ENCODE measurements around the gene TAS2R39. TPM values are rescaled to one million over a fixed set of nuclear protein-coding genes. Genes with fewer than 3 reads are reported as not detected.
"Not testable (repeated sequence)": the region's sequence is repeated elsewhere in the genome, so short reads cannot be mapped to it uniquely, and the experiment has no call there.

Gene TAS2R39
- total RNA-seq = not detected
- long read RNA-seq = 0 reads

- TF ChIP-seq CTCF (IDR thresholded peaks at IDR 0.05; ENCODE audit: borderline replicate concordance) = no peak
- no peak for DNase-seq
- H3K4me1 ChIP-seq = no peaks in the 10 kb centered on the region
- peaks cover 31% of the 10 kb centered on the region for H3K9me3 ChIP-seq (replicated peaks)
- intact Hi-C loops (cut with micrococcal nuclease) = no loop called here
- H3K27me3 ChIP-seq (ENCODE audit: low read depth) = no peaks in the 10 kb centered on the region
- H3K36me3 ChIP-seq = no peaks in the 10 kb centered on the region
- H3K27ac ChIP-seq (replicated peaks) = no peak within 1 kb of the TSS
- no peak within 1 kb of the TSS for H3K4me3 ChIP-seq
Observed at GRCh38 chr7:143183024-143183423, at the start of gene TAS2R39. Gene TAS2R39, plus strand, starts transcription at chr7:143183419. Its CDS starts 0 bp downstream, at chr7:143183419.

- peaks cover 16% of the 10 kb centered on the region for H3K9me3 ChIP-seq (replicated peaks)
- intact Hi-C loops (cut with micrococcal nuclease) = no loop called here
- DNase-seq = no peak
- no peaks in the 10 kb centered on the region for H3K36me3 ChIP-seq
- H3K27ac ChIP-seq (replicated peaks) = peak overlapping the region; percentile 56
- no peak for TF ChIP-seq CTCF (IDR thresholded peaks at IDR 0.05; ENCODE audit: borderline replicate concordance)
- no peaks in the 10 kb centered on the region for H3K4me1 ChIP-seq
- no peak overlapping the region for H3K4me3 ChIP-seq
- H3K27me3 ChIP-seq (ENCODE audit: low read depth) = no peaks in the 10 kb centered on the region
Observed at GRCh38 chr7:143147070-143147469, 36.1 kb upstream of the TAS2R39 start.

GRCh38 chr7:143148050-143148449 is 35.2 kb upstream of the TAS2R39 start:
- Histone ChIP-seq H3K27me3 (ENCODE audit: low read depth) (no peaks in the 10 kb centered on the region), H3K36me3 (no peaks in the 10 kb centered on the region), H3K4me3 (no peak overlapping the region), H3K9me3 (replicated peaks) (peaks cover 16% of the 10 kb centered on the region), H3K27ac (replicated peaks) (peak overlapping the region; percentile 56), H3K4me1 (no peaks in the 10 kb centered on the region)
- no peak for DNase-seq
- TF ChIP-seq CTCF (IDR thresholded peaks at IDR 0.05; ENCODE audit: borderline replicate concordance) = no peak
- intact Hi-C loops (cut with micrococcal nuclease) = no loop called here

GRCh38 chr7:143148651-143149050 is 34.6 kb upstream of the TAS2R39 start:
- intact Hi-C loops (cut with micrococcal nuclease) = no loop called here

GRCh38 chr7:143150696-143151095 is 32.5 kb upstream of the TAS2R39 start:
- H3K36me3 ChIP-seq; H3K27ac ChIP-seq (replicated peaks); DNase-seq; H3K4me3 ChIP-seq; intact Hi-C loops (cut with micrococcal nuclease); H3K27me3 ChIP-seq (ENCODE audit: low read depth); H3K4me1 ChIP-seq: not testable (repeated sequence)
- peaks cover 19% of the 10 kb centered on the region for H3K9me3 ChIP-seq (replicated peaks)

More at GRCh38 chr7:143148651-143149050, 34.6 kb upstream of the TAS2R39 start:
- Histone ChIP-seq H3K36me3 (no peaks in the 10 kb centered on the region), H3K27me3 (ENCODE audit: low read depth) (no peaks in the 10 kb centered on the region), H3K27ac (replicated peaks) (no peak overlapping the region), H3K4me1 (no peaks in the 10 kb centered on the region), H3K4me3 (no peak overlapping the region), H3K9me3 (replicated peaks) (peaks cover 16% of the 10 kb centered on the region)
- no peak for DNase-seq
- no peak for TF ChIP-seq CTCF (IDR thresholded peaks at IDR 0.05; ENCODE audit: borderline replicate concordance)

- H3K27me3 ChIP-seq (ENCODE audit: low read depth); H3K36me3 ChIP-seq; H3K4me3 ChIP-seq; H3K4me1 ChIP-seq; H3K27ac ChIP-seq (replicated peaks); intact Hi-C loops (cut with micrococcal nuclease); DNase-seq: not testable (repeated sequence)
- peaks cover 17% of the 10 kb centered on the region for H3K9me3 ChIP-seq (replicated peaks)
Observed at GRCh38 chr7:143158617-143159016, 24.6 kb upstream of the TAS2R39 start.

GRCh38 chr7:143171697-143172096 is 11.5 kb upstream of the TAS2R39 start:
- no peak for TF ChIP-seq CTCF (IDR thresholded peaks at IDR 0.05; ENCODE audit: borderline replicate concordance)
- Histone ChIP-seq H3K4me3 (no peak overlapping the region), H3K27ac (replicated peaks) (no peak overlapping the region), H3K4me1 (no peaks in the 10 kb centered on the region), H3K27me3 (ENCODE audit: low read depth) (no peaks in the 10 kb centered on the region), H3K36me3 (no peaks in the 10 kb centered on the region), H3K9me3 (replicated peaks) (peaks cover 13% of the 10 kb centered on the region)
- no peak for DNase-seq
- intact Hi-C loops (cut with micrococcal nuclease) = no loop called here
